Osteoblast (primary cell): ENCODE measurements around the gene CXorf66. TPM values are rescaled to one million over a fixed set of nuclear protein-coding genes. Genes with fewer than 3 reads are reported as not detected.
A peak's percentile ranks its signal among the peaks of the same experiment; 100 is the strongest.

Experiments used
- DNase-seq: peaks from one replicate; pipeline ENCODE4 v3.0.0; 2011; ENCODE audit warnings: low spot score, mixed read lengths; ENCODE audit not compliant: insufficient read length; ENCODE audit errors: missing footprints
- H2AFZ ChIP-seq: 2 replicates; pipeline ENCODE4 v1.6.0; 2011; ENCODE audit warnings: mild to moderate bottlenecking, low read length
- H3K27ac ChIP-seq: 2 replicates; pipeline ENCODE4 v1.5.1; 2011; ENCODE audit warnings: mild to moderate bottlenecking, low read depth, low read length, moderate library complexity
- H3K27me3 ChIP-seq: 2 replicates; pipeline ENCODE4 v1.6.0; 2012; ENCODE audit warnings: mild to moderate bottlenecking, control low read depth, inconsistent platforms, low read length, moderate library complexity; ENCODE audit not compliant: insufficient read depth
- H3K36me3 ChIP-seq: 2 replicates; pipeline ENCODE4 v1.5.1; 2011; ENCODE audit warnings: mild to moderate bottlenecking, low read length, control low read depth, moderate library complexity; ENCODE audit not compliant: insufficient read depth
- H3K4me1 ChIP-seq: 2 replicates; pipeline ENCODE4 v1.5.1; 2011; ENCODE audit warnings: mild to moderate bottlenecking, low read length, control low read depth, moderate library complexity; ENCODE audit not compliant: insufficient read depth
- H3K4me2 ChIP-seq: 2 replicates; pipeline ENCODE4 v1.6.0; 2011; ENCODE audit warnings: mild to moderate bottlenecking, low read length; ENCODE audit not compliant: insufficient read depth
- H3K4me3 ChIP-seq: fragments of 200-600 bp; sonication (generic); 3 replicates; pipeline ENCODE4 v1.5.1; 2012; ENCODE audit warnings: mild to moderate bottlenecking, low read length, inconsistent platforms; ENCODE audit not compliant: insufficient read depth
- H3K79me2 ChIP-seq: 2 replicates; pipeline ENCODE4 v1.6.0; 2012; ENCODE audit warnings: mild to moderate bottlenecking, low read length, control low read depth, inconsistent platforms; ENCODE audit not compliant: insufficient read depth
- H3K9me3 ChIP-seq: 2 replicates; pipeline ENCODE4 v1.5.1; 2011; ENCODE audit warnings: low read depth, low read length, control low read depth
- H4K20me1 ChIP-seq: 2 replicates; pipeline ENCODE4 v1.6.0; 2012; ENCODE audit warnings: mild to moderate bottlenecking, low read length, control low read depth; ENCODE audit not compliant: insufficient read depth
- small RNA-seq: library from RNA; depleted of rRNA; stranded (forward); fragments of <200 nt; gene quantifications from one replicate; pipeline ENCODE3, GENCODE V24; 2012
- total RNA-seq: library from RNA; depleted of rRNA; stranded (reverse); fragments of >200 nt; gene quantifications from 2 replicates; pipeline ENCODE4 v1.2.3, GENCODE V29; 2012
- TF ChIP-seq, protein P1 (sequence below): IDR thresholded peaks from 2 replicates; pipeline ENCODE4 v1.5.1; 2011; ENCODE audit warnings: mild to moderate bottlenecking, low read depth, low read length, moderate library complexity; ENCODE audit errors: extremely low read depth

CXorf66 gene
- total RNA-seq, 1 donor, result not detected

GRCh38 chrX:139905743-139906142, 59.6 kb downstream of the CXorf66 start:
- Histone ChIP-seq H2AFZ (no peak overlapping the region), H3K79me2 (peaks cover 40% of the 10 kb centered on the region), H3K4me2 (no peak overlapping the region), H3K4me3 (no peak overlapping the region), H3K4me1 (no peaks in the 10 kb centered on the region), H3K27ac (no peak overlapping the region), H3K36me3 (no peaks in the 10 kb centered on the region), H3K9me3 (no peaks in the 10 kb centered on the region), H3K27me3 (no peaks in the 10 kb centered on the region), H4K20me1 (peaks cover 5% of the 10 kb centered on the region)
- no peak for DNase-seq
- TF ChIP-seq, protein P1, sequence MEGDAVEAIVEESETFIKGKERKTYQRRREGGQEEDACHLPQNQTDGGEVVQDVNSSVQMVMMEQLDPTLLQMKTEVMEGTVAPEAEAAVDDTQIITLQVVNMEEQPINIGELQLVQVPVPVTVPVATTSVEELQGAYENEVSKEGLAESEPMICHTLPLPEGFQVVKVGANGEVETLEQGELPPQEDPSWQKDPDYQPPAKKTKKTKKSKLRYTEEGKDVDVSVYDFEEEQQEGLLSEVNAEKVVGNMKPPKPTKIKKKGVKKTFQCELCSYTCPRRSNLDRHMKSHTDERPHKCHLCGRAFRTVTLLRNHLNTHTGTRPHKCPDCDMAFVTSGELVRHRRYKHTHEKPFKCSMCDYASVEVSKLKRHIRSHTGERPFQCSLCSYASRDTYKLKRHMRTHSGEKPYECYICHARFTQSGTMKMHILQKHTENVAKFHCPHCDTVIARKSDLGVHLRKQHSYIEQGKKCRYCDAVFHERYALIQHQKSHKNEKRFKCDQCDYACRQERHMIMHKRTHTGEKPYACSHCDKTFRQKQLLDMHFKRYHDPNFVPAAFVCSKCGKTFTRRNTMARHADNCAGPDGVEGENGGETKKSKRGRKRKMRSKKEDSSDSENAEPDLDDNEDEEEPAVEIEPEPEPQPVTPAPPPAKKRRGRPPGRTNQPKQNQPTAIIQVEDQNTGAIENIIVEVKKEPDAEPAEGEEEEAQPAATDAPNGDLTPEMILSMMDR, result no peak

Small RNA genes lying within 50 kb of the gene (small RNA-seq; reads per million reads assigned to genes)
- gene MIR505, result 34.2 reads per million, percentile 95 among the genes with 10 or more reads in this experiment
- not detected for gene RF00425

Other genes with a start within 250 kb of the CXorf66 start
- gene ATP11C, start 32.5 kb downstream of the CXorf66 start, total RNA-seq, result 63.1 and 72.0 TPM in 2 replicates